Gastroesophageal sphincter (tissue), 4 donors: ENCODE measurements around the gene FBXO11. TPM values are rescaled to one million over a fixed set of nuclear protein-coding genes. Genes with fewer than 3 reads are reported as not detected.

ENCODE experiments used
- ATAC-seq: fragments of 150-250 bp; one replicate; pipeline ENCODE4 v1.9.1; 2016; ENCODE audit warnings: mild to moderate bottlenecking, moderate library complexity
- H3K27ac ChIP-seq, 4 donors: fragments of 200-600 bp; sonication (generic) in 3 of 4; 1 replicate in 3 of 4; 2 replicates in 1 of 4; pipeline ENCODE4 v1.5.1; 2016 to 2019
- H3K27me3 ChIP-seq: fragments of 200-600 bp; sonication (generic); one replicate; pipeline ENCODE4 v1.5.1; 2019
- H3K36me3 ChIP-seq, 2 donors: fragments of 200-600 bp; sonication (generic); one replicate each; pipeline ENCODE4 v1.5.1; 2019; ENCODE audit warnings: control low read depth in 1 of 2
- H3K4me1 ChIP-seq, 3 donors: fragments of 200-600 bp; sonication (generic); 1 replicate in 2 of 3; 2 replicates in 1 of 3; pipeline ENCODE4 v1.5.1; 2016 to 2019; ENCODE audit warnings: control low read depth in 2 of 3
- H3K4me3 ChIP-seq, 2 donors: fragments of 200-600 bp; sonication (generic); one replicate each; pipeline ENCODE4 v1.5.1; 2019; ENCODE audit warnings: mild to moderate bottlenecking in 1 of 2, moderate library complexity in 1 of 2
- H3K9me3 ChIP-seq, 3 donors: fragments of 200-600 bp; sonication (generic); one replicate each; pipeline ENCODE4 v1.5.1; 2017 to 2019; ENCODE audit warnings: control low read depth in 2 of 3
- EP300 ChIP-seq: sonication (generic); formaldehyde crosslinking; IDR thresholded peaks from one replicate; pipeline ENCODE4 v1.6.1; 2017; ENCODE audit warnings: antibody characterized with exemption, mild to moderate bottlenecking
- POLR2A ChIP-seq, 2 donors: fragments of 450-650 bp; IDR thresholded peaks; one replicate each; pipeline ENCODE4 v1.6.1; 2017; ENCODE audit warnings: antibody characterized with exemption in 2 of 2, mild to moderate bottlenecking in 2 of 2, moderate library complexity in 1 of 2
- POLR2AphosphoS5 ChIP-seq: sonication (generic); formaldehyde crosslinking; IDR thresholded peaks from one replicate; pipeline ENCODE4 v1.6.1; 2017; ENCODE audit warnings: antibody characterized with exemption
- WGBS, 2 donors: methylation state at CpG; one replicate each; pipeline ENCODE4 v1.1.5; 2018; ENCODE audit warnings: low coverage in 1 of 2; 5-methylcytosine and 5-hydroxymethylcytosine counted together
- total RNA-seq, 4 donors: library from RNA; depleted of rRNA; stranded (reverse); fragments of >200 nt; gene quantifications; one replicate each; pipeline ENCODE4 v1.1.0, GENCODE V29; 2016
- TF ChIP-seq, protein P1 (sequence below), 4 experiments: fragments of 200-600 bp in 2 of 4; fragments of 450-650 bp in 2 of 4; sonication (generic) in 1 of 4; IDR thresholded peaks; one replicate each; pipeline ENCODE4 v1.5.1; 2017 to 2019; ENCODE audit warnings: antibody characterized with exemption in 4 of 4, mild to moderate bottlenecking in 2 of 4, moderate library complexity in 2 of 4

FBXO11 gene
- total RNA-seq, 4 donors from 2014 or later: 39.7 to 59.5 (median 50.8) TPM

DNA sequence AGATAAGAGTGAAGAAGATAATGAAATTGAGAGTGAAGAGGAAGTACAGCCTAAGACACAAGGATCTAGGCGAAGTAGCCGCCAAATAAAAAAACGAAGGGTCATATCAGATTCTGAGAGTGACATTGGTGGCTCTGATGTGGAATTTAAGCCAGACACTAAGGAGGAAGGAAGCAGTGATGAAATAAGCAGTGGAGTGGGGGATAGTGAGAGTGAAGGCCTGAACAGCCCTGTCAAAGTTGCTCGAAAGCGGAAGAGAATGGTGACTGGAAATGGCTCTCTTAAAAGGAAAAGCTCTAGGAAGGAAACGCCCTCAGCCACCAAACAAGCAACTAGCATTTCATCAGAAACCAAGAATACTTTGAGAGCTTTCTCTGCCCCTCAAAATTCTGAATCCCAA is 107.7 kb downstream of the FBXO11 start:
- H3K36me3 ChIP-seq: peaks cover 4 to 99% of the 10 kb centered on the region in 2 donors
- no peak for TF ChIP-seq POLR2AphosphoS5
- TF ChIP-seq EP300: no peak
- no peak for TF ChIP-seq POLR2A (IDR thresholded peaks at IDR 0.05)
- TF ChIP-seq, protein P1, sequence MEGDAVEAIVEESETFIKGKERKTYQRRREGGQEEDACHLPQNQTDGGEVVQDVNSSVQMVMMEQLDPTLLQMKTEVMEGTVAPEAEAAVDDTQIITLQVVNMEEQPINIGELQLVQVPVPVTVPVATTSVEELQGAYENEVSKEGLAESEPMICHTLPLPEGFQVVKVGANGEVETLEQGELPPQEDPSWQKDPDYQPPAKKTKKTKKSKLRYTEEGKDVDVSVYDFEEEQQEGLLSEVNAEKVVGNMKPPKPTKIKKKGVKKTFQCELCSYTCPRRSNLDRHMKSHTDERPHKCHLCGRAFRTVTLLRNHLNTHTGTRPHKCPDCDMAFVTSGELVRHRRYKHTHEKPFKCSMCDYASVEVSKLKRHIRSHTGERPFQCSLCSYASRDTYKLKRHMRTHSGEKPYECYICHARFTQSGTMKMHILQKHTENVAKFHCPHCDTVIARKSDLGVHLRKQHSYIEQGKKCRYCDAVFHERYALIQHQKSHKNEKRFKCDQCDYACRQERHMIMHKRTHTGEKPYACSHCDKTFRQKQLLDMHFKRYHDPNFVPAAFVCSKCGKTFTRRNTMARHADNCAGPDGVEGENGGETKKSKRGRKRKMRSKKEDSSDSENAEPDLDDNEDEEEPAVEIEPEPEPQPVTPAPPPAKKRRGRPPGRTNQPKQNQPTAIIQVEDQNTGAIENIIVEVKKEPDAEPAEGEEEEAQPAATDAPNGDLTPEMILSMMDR (IDR thresholded peaks at IDR 0.05): no peak
- WGBS, 2 donors: 85 to 95% methylated on average over 3 to 6 of the region's 6 CpGs

DNA sequence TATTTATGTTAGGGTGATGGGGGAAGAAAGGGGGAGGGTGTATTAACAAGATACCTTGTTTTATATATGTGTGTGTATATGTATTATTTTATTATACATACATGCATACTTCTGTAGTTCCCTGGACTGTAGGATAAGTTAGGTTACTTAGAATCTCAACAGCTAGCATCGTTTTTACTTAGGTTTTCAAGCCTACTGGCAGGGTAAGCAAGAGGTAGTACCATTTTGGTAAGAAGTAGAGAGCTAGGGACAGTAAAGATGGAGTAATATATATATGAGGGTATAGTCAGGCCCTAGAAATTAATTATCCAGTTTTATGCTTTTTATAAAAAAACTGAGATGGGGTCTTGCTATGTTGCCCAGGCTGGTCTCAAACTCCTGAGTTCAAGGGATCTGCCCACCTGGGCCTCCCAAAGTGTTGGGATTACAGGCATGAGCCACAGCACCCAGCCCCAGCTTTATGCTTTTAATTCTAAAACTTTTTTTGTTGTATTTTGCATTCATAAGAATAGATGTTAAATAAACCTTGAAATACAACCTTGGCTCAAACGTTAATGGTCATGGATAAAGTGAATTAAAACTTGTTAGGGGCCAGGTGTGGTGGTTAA is 110.1 kb downstream of the FBXO11 start:
- 85 to 94% methylated on average over 2 of the region's 2 CpGs for WGBS, 2 donors
- ATAC-seq: no peak
- no peaks in the 10 kb centered on the region for H3K9me3 ChIP-seq
- H3K4me3 ChIP-seq: no peak overlapping the region
- no peaks in the 10 kb centered on the region for H3K27me3 ChIP-seq
- TF ChIP-seq POLR2A (IDR thresholded peaks at IDR 0.05) (no peak), EP300 (no peak), POLR2AphosphoS5 (no peak)
- TF ChIP-seq, protein P1 (IDR thresholded peaks at IDR 0.05): no peak
- peaks cover 0 to 85% of the 10 kb centered on the region in 2 donors for H3K36me3 ChIP-seq
- H3K4me1 ChIP-seq: no peaks in the 10 kb centered on the region
- H3K27ac ChIP-seq: no peak overlapping the region

More for the DNA sequence above, 107.7 kb downstream of the FBXO11 start:
- ATAC-seq: peak; percentile 60
- H3K27ac ChIP-seq: no peak overlapping the region
- no peak overlapping the region for H3K4me3 ChIP-seq
- H3K27me3 ChIP-seq: no peaks in the 10 kb centered on the region
- peaks cover 0 to 8% (median 0%) of the 10 kb centered on the region in 3 donors for H3K9me3 ChIP-seq
- H3K4me1 ChIP-seq: no peaks in the 10 kb centered on the region

DNA sequence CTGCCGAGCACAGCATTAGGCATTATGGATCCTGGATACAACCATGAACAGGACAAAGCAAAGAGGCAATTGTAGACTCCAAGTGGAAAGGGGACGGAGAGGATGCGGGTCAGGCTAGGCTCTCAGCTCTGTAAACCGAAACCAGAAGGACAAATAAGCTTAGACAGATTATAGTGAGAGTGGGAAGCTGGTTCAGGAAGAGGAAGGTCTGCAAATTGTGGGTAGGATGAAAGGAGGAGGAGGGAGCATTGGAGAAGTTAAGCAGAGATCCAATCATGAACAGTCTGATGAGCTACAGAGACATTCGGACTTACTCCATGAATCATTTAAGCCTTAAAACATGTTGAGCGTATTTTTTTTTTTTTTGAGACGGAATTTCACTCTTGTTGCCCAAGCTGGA is 120.3 kb downstream of the FBXO11 start:
- ATAC-seq: no peak
- TF ChIP-seq EP300 (no peak), POLR2A (IDR thresholded peaks at IDR 0.05) (no peak)
- TF ChIP-seq, protein P1 (IDR thresholded peaks at IDR 0.05): no peak
- Histone ChIP-seq H3K36me3 (peaks cover 0 to 1% of the 10 kb centered on the region in 2 donors), H3K27ac (no peak overlapping the region), H3K4me3 (no peak overlapping the region), H3K4me1 (peaks cover 0 to 36% (median 5%) of the 10 kb centered on the region in 3 donors), H3K9me3 (no peaks in the 10 kb centered on the region), H3K27me3 (no peaks in the 10 kb centered on the region)
- 63 to 74% methylated on average over 7 of the region's 7 CpGs for WGBS, 2 donors

DNA sequence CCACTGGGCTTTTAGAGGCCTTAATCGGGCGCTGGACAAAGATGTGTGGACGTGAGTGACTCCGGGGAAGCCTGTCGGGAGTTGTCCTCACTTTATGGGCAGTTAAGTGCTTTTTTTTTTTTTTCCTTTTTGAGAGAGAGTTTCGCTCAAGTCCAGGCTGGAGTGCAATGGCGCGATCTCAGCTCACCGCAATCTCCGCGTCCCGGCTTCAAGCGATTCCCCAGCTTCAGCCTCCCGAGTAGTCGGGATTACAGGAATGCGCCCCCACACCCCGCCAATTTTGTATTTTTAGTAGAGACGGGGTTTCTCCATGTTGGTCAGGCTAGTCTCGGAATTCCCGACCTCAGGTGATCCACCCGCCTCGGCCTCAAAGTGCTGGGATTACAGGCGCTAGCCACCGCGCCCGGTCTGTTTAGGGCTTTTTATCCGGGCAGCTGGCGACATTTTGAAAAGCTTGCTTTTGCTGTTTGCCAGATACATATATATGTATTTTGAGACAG is 121.9 kb downstream of the FBXO11 start:
- ATAC-seq: no peak
- peak overlapping the region in 3 of 4 donors; percentile 93 to 96 (median 95) for H3K27ac ChIP-seq
- WGBS, 2 donors: 11 to 14% methylated on average over 10 to 26 of the region's 28 CpGs
- H3K4me3 ChIP-seq: peak overlapping the region; percentile 54 to 93
- H3K27me3 ChIP-seq: no peaks in the 10 kb centered on the region
- no peaks in the 10 kb centered on the region for H3K9me3 ChIP-seq
- peaks cover 0 to 36% (median 5%) of the 10 kb centered on the region in 3 donors for H3K4me1 ChIP-seq
- TF ChIP-seq EP300: no peak
- no peak for TF ChIP-seq POLR2A (IDR thresholded peaks at IDR 0.05)
- TF ChIP-seq, protein P1 (IDR thresholded peaks at IDR 0.05): no peak
- no peak for TF ChIP-seq POLR2AphosphoS5
- H3K36me3 ChIP-seq: no peaks in the 10 kb centered on the region
